Activated effector memory CD4-positive, alpha-beta T cell treated with anti-CD3 and anti-CD28 coated beads, Interleukin-2, amount 50 U/mL, for 16 hours (primary cell): ENCODE measurements around the gene SLC43A1.

ENCODE experiments used
- DNase-seq: peaks from one replicate; pipeline ENCODE4 v3.0.0-alpha.2; 2020

SLC43A1 gene

GRCh38 chr11:57497303-57498247 lies 17.9 kb downstream of the SLC43A1 start:
- no peak for DNase-seq

- DNase-seq: no peak
These were observed 19.2 kb downstream of the SLC43A1 start for GRCh38 chr11:57496109-57496820.

GRCh38 chr11:57493507-57494503 lies 21.7 kb downstream of the SLC43A1 start:
- peak; percentile 92 for DNase-seq

GRCh38 chr11:57491371-57492061 lies 24.0 kb downstream of the SLC43A1 start:
- peak; percentile 80 for DNase-seq

- DNase-seq: no peak
These were observed 24.9 kb downstream of the SLC43A1 start for GRCh38 chr11:57490456-57491248.

- DNase-seq: no peak
These were observed 27.4 kb downstream of the SLC43A1 start for GRCh38 chr11:57487920-57488659.

GRCh38 chr11:57487021-57487778 lies 28.3 kb downstream of the SLC43A1 start:
- DNase-seq: no peak

- no peak for DNase-seq
These were observed 30.1 kb downstream of the SLC43A1 start for GRCh38 chr11:57485217-57485990.

GRCh38 chr11:57484141-57484710 lies 31.3 kb downstream of the SLC43A1 start:
- no peak for DNase-seq

- DNase-seq: no peak
These were observed 32.0 kb downstream of the SLC43A1 start for GRCh38 chr11:57483562-57483918.

- DNase-seq: peak; percentile 85
These were observed 32.5 kb downstream of the SLC43A1 start for GRCh38 chr11:57482782-57483561.

GRCh38 chr11:57481915-57482781 lies 33.4 kb downstream of the SLC43A1 start:
- no peak for DNase-seq

GRCh38 chr11:57481315-57481714 lies 34.2 kb downstream of the SLC43A1 start:
- DNase-seq: no peak

- peak; percentile 88 for DNase-seq
These were observed 34.9 kb downstream of the SLC43A1 start for GRCh38 chr11:57480409-57481137.

- no peak for DNase-seq
These were observed 35.6 kb downstream of the SLC43A1 start for GRCh38 chr11:57479911-57480310.
